ENCODE data around the gene POTEI. TPM values are rescaled to one million over a fixed set of nuclear protein-coding genes. Genes with fewer than 3 reads are reported as not detected.
"Not testable (repeated sequence)": the region's sequence is repeated elsewhere in the genome, so short reads cannot be mapped to it uniquely, and the experiment has no call there.

POTEI gene
- total RNA-seq, 2 experiments from 2014 or later, result not detected

GRCh38 chr2:130450366-130450765 lies 58.8 kb downstream of the POTEI start:
- H3K27me3 Mint-ChIP-seq; H3K4me1 Mint-ChIP-seq; ATAC-seq; H3K36me3 Mint-ChIP-seq; CTCF ChIA-PET; H3K9me3 Mint-ChIP-seq (ENCODE audit: low read depth); H3K27ac Mint-ChIP-seq; DNase-seq; H3K4me3 Mint-ChIP-seq: not testable (repeated sequence)

- H3K9me3 Mint-ChIP-seq (ENCODE audit: low read depth); CTCF ChIA-PET; DNase-seq; H3K27ac Mint-ChIP-seq; H3K36me3 Mint-ChIP-seq; H3K4me1 Mint-ChIP-seq: not testable (repeated sequence)
- ATAC-seq, result peak; percentile 36
- peak overlapping the region; percentile 41 for H3K4me3 Mint-ChIP-seq
- H3K27me3 Mint-ChIP-seq, result peaks cover 21% of the 10 kb centered on the region
Measured at GRCh38 chr2:130427631-130428030, 81.5 kb downstream of the POTEI start.

- DNase-seq; H3K4me3 Mint-ChIP-seq; H3K4me1 Mint-ChIP-seq; H3K27me3 Mint-ChIP-seq; H3K9me3 Mint-ChIP-seq (ENCODE audit: low read depth); H3K27ac Mint-ChIP-seq; CTCF ChIA-PET; ATAC-seq; H3K36me3 Mint-ChIP-seq: not testable (repeated sequence)
Measured at GRCh38 chr2:130418845-130419244, 90.3 kb downstream of the POTEI start.

GRCh38 chr2:130416693-130417092 lies 92.4 kb downstream of the POTEI start:
- H3K9me3 Mint-ChIP-seq (ENCODE audit: low read depth); ATAC-seq; CTCF ChIA-PET; H3K4me1 Mint-ChIP-seq; H3K4me3 Mint-ChIP-seq; H3K27me3 Mint-ChIP-seq; H3K36me3 Mint-ChIP-seq; H3K27ac Mint-ChIP-seq: not testable (repeated sequence)
- peak; percentile 55 for DNase-seq

Other genes starting within 250 kb of the POTEI start
- gene IMP4, start 166.4 kb downstream of the POTEI start, total RNA-seq, result 100 to 1,000 TPM in 1 of 2 experiments, 10 to 100 TPM in 1; 85.8 to 115 TPM
- gene PTPN18, start 153.3 kb downstream of the POTEI start, total RNA-seq, result 10 to 100 TPM; 82.3 to 90.5 TPM
- not detected for gene CFC1B, start 11.9 kb upstream of the POTEI start, total RNA-seq
- gene CFC1, start 90.2 kb upstream of the POTEI start, total RNA-seq, result not detected
- gene POTEJ, start 102.1 kb upstream of the POTEI start, total RNA-seq, result not detected
- gene GPR148, start 219.7 kb upstream of the POTEI start, total RNA-seq, result not detected
- gene AMER3, start 246.2 kb upstream of the POTEI start, total RNA-seq, result not detected

All from activated CD8-positive, alpha-beta memory T cell treated with anti-CD3 and anti-CD28 coated beads, Interleukin-2, amount 10 ng/mL, durations not matched to agents 7 days and 5 days (primary cell).